Measurements from ENCODE around the gene SLIT3. TPM values are rescaled to one million over a fixed set of nuclear protein-coding genes. Genes with fewer than 3 reads are reported as not detected.

SLIT3 gene
- total and polyA plus RNA-seq, 4 donors, result 4.6 to 48.5 (median 19.8) TPM

- H3K4me3 ChIP-seq, result no peak overlapping the region
- no peaks in the 10 kb centered on the region for H3K36me3 ChIP-seq (ENCODE audit: control insufficient read depth in 4 of 4, insufficient read depth in 4 of 4, low read length in 4 of 4)
- no peak for DNase-seq
- H3K27ac ChIP-seq (ENCODE audit: low read depth in 1 of 2, low read length in 1 of 2), result no peak overlapping the region
- no peaks in the 10 kb centered on the region for H3K4me1 ChIP-seq (ENCODE audit: control insufficient read depth in 5 of 5, insufficient read depth in 5 of 5, low read length in 5 of 5)
- no peak for ATAC-seq (ENCODE audit: insufficient read depth, low FRiP score)
- TF ChIP-seq CTCF (IDR thresholded peaks at IDR 0.05; ENCODE audit: control extremely low read depth, extremely low read depth), result no peak
- WGBS, 2 donors, result 74 to 83% methylated on average over 4 of the region's 4 CpGs
- no peaks in the 10 kb centered on the region for H3K27me3 ChIP-seq (ENCODE audit: control insufficient read depth in 3 of 3, insufficient read depth in 3 of 3, low read length in 2 of 3)
- no peaks in the 10 kb centered on the region for H3K9me3 ChIP-seq (ENCODE audit: control insufficient read depth in 4 of 4, insufficient read depth in 3 of 4, low read length in 3 of 4)
- no peak overlapping the region for H3K9ac ChIP-seq (ENCODE audit: insufficient read depth in 1 of 2, low read length in 2 of 2)
Observed at GRCh38 chr5:168612123-168612522, 688.8 kb downstream of the SLIT3 start.

Small RNA genes lying within 50 kb of the gene (small RNA-seq; reads per million reads assigned to genes)
- 0.23 reads per million, percentile 19 among the genes with 10 or more reads in this experiment for gene MIR218-2 (ENCODE audit: low replicate concordance)
- gene MIR585 (ENCODE audit: low replicate concordance), result 0.94 reads per million, percentile 80 among the genes with 10 or more reads in this experiment
- not detected for gene RF00019 (ENCODE audit: low replicate concordance)
